ENCODE measurements around the gene CPM.
"Not testable (repeated sequence)": the region's sequence is repeated elsewhere in the genome, so short reads cannot be mapped to it uniquely, and the experiment has no call there.

Gene CPM

DNA sequence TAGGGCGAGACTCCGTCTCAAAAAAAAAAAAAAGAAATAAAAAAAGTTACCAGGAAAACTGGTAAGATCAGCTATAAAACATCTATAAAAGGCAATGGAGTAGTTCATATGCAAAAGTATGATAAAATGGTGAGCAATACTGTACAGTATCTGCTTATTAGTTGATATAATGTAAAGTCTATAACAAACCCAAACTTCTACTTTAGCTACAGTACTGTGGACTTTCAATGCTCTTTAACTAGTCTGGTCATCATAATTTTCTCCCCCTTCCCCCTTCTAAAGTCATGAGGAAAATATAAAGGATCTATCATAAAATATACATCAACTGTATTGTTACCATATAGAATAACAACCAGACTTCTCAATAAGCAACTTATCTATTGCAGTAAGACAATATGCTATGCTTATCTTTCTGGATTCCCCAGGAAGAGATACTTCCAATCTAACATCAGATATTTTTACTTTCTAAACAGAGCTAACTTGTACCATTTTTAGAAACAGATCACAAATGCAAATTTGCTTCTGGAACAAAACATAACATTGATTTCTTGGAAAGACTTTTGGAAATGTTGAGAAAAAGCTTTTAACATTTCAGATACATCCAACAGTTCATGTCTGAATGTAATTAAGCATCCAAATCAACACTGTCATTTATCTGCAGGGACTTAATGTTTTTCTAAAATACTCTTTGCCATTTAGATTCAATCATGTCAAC lies 81.2 kb downstream of the CPM start:
- DNase-seq (ENCODE audit: low spot score) = no peak

GRCh38 chr12:68850390-68850789 lies 82.6 kb downstream of the CPM start:
- DNase-seq (ENCODE audit: low spot score) = no peak

- DNase-seq (ENCODE audit: low spot score) = no peak
These were observed 86.2 kb downstream of the CPM start for GRCh38 chr12:68846811-68847210.

DNA sequence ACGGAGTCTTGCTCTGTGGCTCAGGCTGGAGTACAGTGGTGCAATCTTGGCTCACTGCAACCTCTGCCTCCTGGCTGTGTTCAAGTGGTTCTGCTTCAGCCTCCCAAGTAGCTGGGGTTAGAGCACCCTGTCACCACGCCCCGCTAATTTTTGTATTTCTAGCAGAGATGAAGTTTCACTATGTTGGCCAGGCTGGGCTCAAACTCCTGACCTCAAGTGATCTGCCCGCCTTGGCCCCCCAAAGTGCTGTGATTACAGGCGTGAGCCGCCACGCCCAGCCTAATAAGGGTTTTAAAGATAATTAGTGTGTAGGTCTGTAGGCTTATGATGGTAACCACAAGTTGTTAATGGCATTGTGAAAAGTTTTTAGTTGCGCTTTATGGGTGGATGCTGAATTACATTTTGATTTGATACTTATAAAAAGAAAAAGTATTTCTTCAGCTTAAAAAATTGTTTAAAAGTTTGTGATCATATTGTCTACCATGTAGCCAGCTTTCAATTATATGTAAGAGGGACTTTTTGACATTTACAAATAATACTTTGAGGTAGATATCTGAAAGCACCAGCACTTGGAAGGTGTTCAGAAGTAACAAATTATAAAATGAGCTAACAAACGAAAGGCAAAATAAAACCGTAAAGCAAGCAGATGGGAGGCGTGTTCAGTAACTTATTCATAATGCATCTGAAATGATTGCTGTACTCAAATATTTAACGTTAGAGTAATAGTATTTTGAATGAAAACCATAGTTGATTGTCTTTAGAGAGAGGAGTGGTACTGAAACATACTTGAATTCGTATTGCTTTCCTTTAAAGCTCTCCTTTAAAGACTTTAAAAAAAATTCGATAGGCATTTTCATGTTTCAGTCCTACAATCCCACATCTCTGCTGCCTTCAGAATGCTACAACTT lies 87.9 kb downstream of the CPM start:
- DNase-seq (ENCODE audit: low spot score) = no peak

DNA sequence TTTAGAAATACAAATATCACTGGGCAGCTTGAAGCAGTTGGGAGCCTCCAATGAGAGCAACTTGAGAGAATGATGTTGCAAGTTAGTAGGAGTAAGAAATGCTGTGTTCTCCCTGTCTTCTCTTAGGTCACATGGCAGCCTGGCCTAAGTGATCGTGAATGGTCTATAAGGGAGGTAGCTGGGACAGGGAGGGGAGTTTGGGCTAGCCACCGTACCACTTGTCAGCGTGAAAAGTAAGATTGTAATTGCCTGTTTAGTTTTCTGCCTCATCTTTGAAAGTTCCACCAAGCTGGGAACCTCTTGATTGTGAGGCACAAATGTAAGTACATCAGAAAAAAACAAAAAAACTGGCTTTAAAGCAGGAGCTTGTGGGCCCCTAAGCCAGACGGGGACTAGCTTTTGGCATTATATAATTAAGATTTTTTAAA lies 88.6 kb downstream of the CPM start:
- no peak for DNase-seq (ENCODE audit: low spot score)

DNA sequence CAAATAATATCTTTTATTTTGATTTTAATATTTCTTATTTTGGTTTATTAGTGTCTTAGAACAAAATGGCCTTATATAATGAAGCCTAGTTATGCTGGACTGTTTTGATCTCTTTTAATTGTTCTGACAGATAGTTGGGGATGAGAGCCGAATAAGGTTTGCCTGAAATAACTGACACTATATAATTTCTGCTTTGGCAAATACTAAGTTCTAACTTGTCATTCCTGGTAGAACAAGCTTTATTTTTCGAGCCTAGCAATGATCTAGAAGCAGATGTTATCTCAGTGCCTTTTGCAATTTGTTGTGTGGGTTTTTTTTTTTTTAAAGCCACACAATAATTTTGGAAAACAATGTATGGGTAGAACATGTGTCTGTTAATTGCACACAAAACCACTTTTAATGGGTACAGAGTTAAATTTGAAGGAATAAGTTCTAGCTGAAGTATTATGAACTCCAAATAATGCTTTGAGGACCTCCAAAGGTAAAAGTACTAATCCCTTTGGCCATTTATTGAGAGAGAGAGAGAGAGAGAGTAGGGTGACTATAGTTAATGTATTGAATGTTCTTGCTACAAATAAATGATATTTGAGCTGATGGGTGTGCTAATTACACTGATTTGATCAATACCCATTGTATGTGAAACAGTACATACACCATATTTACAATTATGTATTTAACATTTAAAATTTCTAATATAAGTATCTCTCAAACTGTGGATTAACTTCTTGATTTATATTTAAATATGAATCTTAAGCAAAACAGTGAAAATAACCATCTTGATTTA lies 90.0 kb downstream of the CPM start:
- no peak for DNase-seq (ENCODE audit: low spot score)

GRCh38 chr12:68842123-68842522 lies 90.8 kb downstream of the CPM start:
- no peak for DNase-seq (ENCODE audit: low spot score)

DNA sequence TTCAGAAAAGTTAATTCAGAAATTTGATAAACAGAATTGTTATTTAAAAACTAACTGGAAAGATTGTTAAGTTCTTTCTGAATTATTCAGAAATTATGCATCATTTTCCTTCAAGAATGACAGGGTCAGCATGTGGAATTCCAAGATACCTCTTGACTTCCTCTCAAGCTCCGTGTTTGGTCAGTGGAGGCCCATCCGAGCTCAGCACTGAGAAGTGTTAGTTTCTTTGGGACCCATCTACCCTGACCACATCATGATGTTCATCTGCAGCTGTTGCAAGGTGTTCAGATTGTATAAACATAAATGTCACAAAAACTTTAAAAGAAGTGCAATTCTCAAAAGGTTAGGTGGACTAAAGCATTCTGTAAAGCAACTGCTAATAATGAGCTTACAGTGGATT lies 91.3 kb downstream of the CPM start:
- DNase-seq (ENCODE audit: low spot score) = no peak

- not testable (repeated sequence) for DNase-seq (ENCODE audit: low spot score)
These were observed 91.8 kb downstream of the CPM start for GRCh38 chr12:68841175-68841574.

- no peak for DNase-seq (ENCODE audit: low spot score)
These were observed 93.5 kb downstream of the CPM start for GRCh38 chr12:68839183-68840147.

- no peak for DNase-seq (ENCODE audit: low spot score)
These were observed 94.7 kb downstream of the CPM start for GRCh38 chr12:68838046-68838886.

DNA sequence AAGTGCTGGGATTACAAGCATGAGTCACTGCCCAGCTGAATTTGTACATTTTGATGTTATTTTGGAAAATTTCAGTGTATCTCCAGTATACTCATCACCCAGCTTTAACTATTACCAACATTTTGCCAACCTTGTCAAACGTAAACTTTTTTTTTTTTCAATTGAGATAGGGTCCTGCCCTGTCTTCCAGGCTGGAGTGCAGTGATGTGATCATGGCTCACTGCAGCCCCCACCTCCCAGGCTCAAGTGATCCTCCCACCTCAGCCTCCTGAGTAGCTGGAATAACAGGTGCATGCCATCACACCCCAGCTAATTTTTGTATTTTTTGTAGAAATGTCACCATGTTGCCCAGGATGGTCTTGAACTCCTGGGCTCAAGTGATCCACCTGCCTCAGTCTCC lies 95.8 kb downstream of the CPM start:
- no peak for DNase-seq (ENCODE audit: low spot score)

- DNase-seq (ENCODE audit: low spot score) = no peak
These were observed 97.5 kb downstream of the CPM start for GRCh38 chr12:68835333-68835908.

DNA sequence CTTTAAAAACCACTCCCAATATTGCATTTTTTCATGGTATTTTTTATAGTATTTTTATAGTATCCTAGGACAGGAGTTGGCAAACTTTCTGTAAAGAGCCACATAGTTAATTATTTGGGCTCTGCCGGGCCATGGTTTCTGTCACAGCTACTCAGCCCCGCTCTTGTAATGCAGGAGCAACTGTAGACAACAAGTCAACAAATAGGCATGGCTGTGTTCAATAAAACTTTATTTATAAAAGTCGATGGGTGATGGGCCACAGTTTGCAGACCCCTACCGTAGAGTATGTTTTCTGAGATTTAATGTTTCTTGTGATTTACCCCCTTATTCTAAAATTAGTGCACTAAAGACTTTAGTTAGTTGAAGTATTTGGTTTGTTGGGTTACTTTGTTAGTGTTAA lies 99.5 kb downstream of the CPM start:
- no peak for DNase-seq (ENCODE audit: low spot score)

GRCh38 chr12:68832504-68832867 lies 100.5 kb downstream of the CPM start:
- DNase-seq (ENCODE audit: low spot score) = no peak

- no peak for DNase-seq (ENCODE audit: low spot score)
These were observed 101.0 kb downstream of the CPM start for GRCh38 chr12:68831751-68832503.

DNA sequence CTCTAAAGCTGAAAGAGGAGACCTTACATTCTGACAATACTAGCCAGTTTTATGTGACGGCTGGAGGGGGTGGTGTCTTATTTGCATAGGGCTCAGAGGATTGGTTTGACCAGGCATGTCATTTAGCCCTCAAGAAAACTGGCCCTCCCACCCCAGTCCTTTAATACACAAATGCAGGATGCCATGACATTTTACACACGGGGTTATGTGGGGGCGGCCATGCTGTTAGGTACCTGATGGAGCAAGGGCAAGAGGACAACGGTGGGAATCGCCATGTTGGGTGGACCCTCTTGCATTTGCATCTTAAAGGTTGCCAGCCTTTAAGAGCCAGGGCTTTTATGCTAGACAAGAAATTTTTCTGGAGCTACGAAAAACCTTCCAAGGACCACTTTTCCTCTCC lies 101.7 kb downstream of the CPM start:
- DNase-seq (ENCODE audit: low spot score) = no peak

DNA sequence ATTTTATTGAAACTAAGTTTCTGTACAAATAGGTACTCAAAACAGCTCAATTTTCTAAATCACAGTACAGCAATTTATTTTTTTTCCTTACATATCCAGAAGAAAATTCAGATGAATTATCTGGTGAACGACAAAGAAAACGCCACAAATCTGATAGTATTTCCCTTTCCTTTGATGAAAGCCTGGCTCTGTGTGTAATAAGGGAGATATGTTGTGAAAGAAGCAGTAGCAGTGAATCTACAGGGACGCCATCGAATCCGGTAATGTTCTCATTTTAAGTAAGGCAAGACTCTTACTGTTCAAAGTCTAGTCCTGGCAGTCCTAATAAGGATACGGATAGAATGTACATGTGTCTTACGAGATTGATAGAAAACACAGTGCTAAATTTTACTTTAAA lies 104.3 kb downstream of the CPM start:
- DNase-seq (ENCODE audit: low spot score) = no peak

GRCh38 chr12:68827895-68828671 lies 104.9 kb downstream of the CPM start:
- no peak for DNase-seq (ENCODE audit: low spot score)

Data from CD4-positive, alpha-beta T cell treated with Interleukin-6 at 100 ng/mL for 8 hours (primary cell).